Upper lobe of right lung (tissue), 1 donor: Measurements from ENCODE around the gene TRIM15. TPM values are rescaled to one million over a fixed set of nuclear protein-coding genes. Genes with fewer than 3 reads are reported as not detected.
"Not testable (repeated sequence)": the region's sequence is repeated elsewhere in the genome, so short reads cannot be mapped to it uniquely, and the experiment has no call there.

Source experiments
- ATAC-seq: fragments of 200-7000 bp; cut with Tn5 transposase; one replicate; pipeline ENCODE4 v1.9.1; 2020; ENCODE audit warnings: mild to moderate bottlenecking, moderate library complexity
- DNase-seq: peaks from one replicate; pipeline ENCODE4 v3.0.0-alpha.2; 2020
- H3K27ac ChIP-seq: fragments of 200-600 bp; one replicate; pipeline ENCODE4 v1.8.0; 2022
- H3K27me3 ChIP-seq: fragments of 200-600 bp; one replicate; pipeline ENCODE4 v1.8.0; 2022; ENCODE audit warnings: mild to moderate bottlenecking
- H3K36me3 ChIP-seq: fragments of 200-600 bp; one replicate; pipeline ENCODE4 v1.8.0; 2022
- H3K4me1 ChIP-seq: fragments of 200-600 bp; one replicate; pipeline ENCODE4 v1.8.0; 2022
- H3K4me3 ChIP-seq: fragments of 200-600 bp; one replicate; pipeline ENCODE4 v1.8.0; 2022; ENCODE audit warnings: mild to moderate bottlenecking
- H3K9me3 ChIP-seq: fragments of 200-600 bp; one replicate; pipeline ENCODE4 v1.8.0; 2022
- CTCF ChIP-seq: fragments of 200-600 bp; IDR thresholded peaks from one replicate; pipeline ENCODE4 v1.8.0; 2022; ENCODE audit warnings: antibody characterized with exemption
- intact Hi-C: fragments of 100-400 bp; cut with DNase I; formaldehyde crosslinking; loops from one replicate; pipeline ENCODE4 v1.11.0; 2022
- long read RNA-seq: library from polyadenylated mRNA; unstranded; transcript quantifications from one replicate; pipeline ENCODE4 v2.0.0, GENCODE V29; 2021
- total RNA-seq: library from RNA; stranded (reverse); fragmentation: NEBNext Ultra II Directional; extraction: Animal tissue kit (Norgen Biotek cat#: 25700); gene quantifications from one replicate; pipeline ENCODE4 v1.2.1, GENCODE V29; 2021
- donor health status: DM: no; HTN: yes; CAD: no; lungs with severe emphysema.

The TRIM15 gene
- total RNA-seq = not detected
- long read RNA-seq = 0 reads

- H3K27me3 ChIP-seq = peaks cover 10% of the 10 kb centered on the region
- ATAC-seq = peak; percentile 38
- H3K4me3 ChIP-seq = no peak within 1 kb of the TSS
- no peaks in the 10 kb centered on the region for H3K9me3 ChIP-seq
- H3K27ac ChIP-seq = no peak within 1 kb of the TSS
- intact Hi-C loops = no loop called here
- no peak for TF ChIP-seq CTCF
- H3K36me3 ChIP-seq = no peaks in the 10 kb centered on the region
- DNase-seq = no peak
- no peaks in the 10 kb centered on the region for H3K4me1 ChIP-seq
These were observed at the start of gene TRIM15 for GRCh38 chr6:30163090-30163917. Gene TRIM15, plus strand, starts transcription at chr6:30163546. Its CDS starts 139 bp downstream, at chr6:30163685.

- Histone ChIP-seq H3K27ac (no peak overlapping the region), H3K4me1 (no peaks in the 10 kb centered on the region), H3K27me3 (peaks cover 56% of the 10 kb centered on the region), H3K4me3 (no peak overlapping the region), H3K36me3 (no peaks in the 10 kb centered on the region), H3K9me3 (no peaks in the 10 kb centered on the region)
- ATAC-seq = no peak
- no peak for TF ChIP-seq CTCF
- no peak for DNase-seq
- intact Hi-C loops = no loop called here
These were observed 49.5 kb upstream of the TRIM15 start for GRCh38 chr6:30113841-30114240.

GRCh38 chr6:30116724-30117123 lies 46.6 kb upstream of the TRIM15 start:
- H3K27me3 ChIP-seq = peaks cover 27% of the 10 kb centered on the region
- ATAC-seq = no peak
- no peaks in the 10 kb centered on the region for H3K36me3 ChIP-seq
- no peak overlapping the region for H3K4me3 ChIP-seq
- TF ChIP-seq CTCF = no peak
- no peak overlapping the region for H3K27ac ChIP-seq
- intact Hi-C loops = no loop called here
- H3K4me1 ChIP-seq = no peaks in the 10 kb centered on the region
- no peaks in the 10 kb centered on the region for H3K9me3 ChIP-seq
- DNase-seq = no peak

- H3K27me3 ChIP-seq = peaks cover 19% of the 10 kb centered on the region
- DNase-seq, H3K4me1 ChIP-seq, H3K36me3 ChIP-seq, H3K9me3 ChIP-seq, H3K27ac ChIP-seq, ATAC-seq, intact Hi-C loops, H3K4me3 ChIP-seq: not testable (repeated sequence)
These were observed 44.7 kb upstream of the TRIM15 start for GRCh38 chr6:30118691-30119090.

- H3K36me3 ChIP-seq = no peaks in the 10 kb centered on the region
- ATAC-seq (no peak), DNase-seq (no peak)
- no peak overlapping the region for H3K27ac ChIP-seq
- H3K27me3 ChIP-seq = peaks cover 16% of the 10 kb centered on the region
- H3K4me3 ChIP-seq = no peak overlapping the region
- no peaks in the 10 kb centered on the region for H3K4me1 ChIP-seq
- no peaks in the 10 kb centered on the region for H3K9me3 ChIP-seq
- TF ChIP-seq CTCF = no peak
- intact Hi-C loops = no loop called here
These were observed 41.6 kb upstream of the TRIM15 start for GRCh38 chr6:30121446-30122366.

GRCh38 chr6:30122515-30122914 lies 40.8 kb upstream of the TRIM15 start:
- DNase-seq = no peak
- no peak for ATAC-seq
- H3K27ac ChIP-seq = no peak overlapping the region

More at GRCh38 chr6:30122515-30122914, 40.8 kb upstream of the TRIM15 start:
- no peaks in the 10 kb centered on the region for H3K36me3 ChIP-seq
- no peaks in the 10 kb centered on the region for H3K9me3 ChIP-seq
- intact Hi-C loops = no loop called here
- H3K4me3 ChIP-seq = no peak overlapping the region
- no peaks in the 10 kb centered on the region for H3K4me1 ChIP-seq
- H3K27me3 ChIP-seq = peaks cover 13% of the 10 kb centered on the region
- TF ChIP-seq CTCF = no peak
